Neuronal stem cell (in vitro differentiated cells): ENCODE results near the gene CHRFAM7A.
"Not testable (repeated sequence)": the region's sequence is repeated elsewhere in the genome, so short reads cannot be mapped to it uniquely, and the experiment has no call there.

Source experiments
- DNase-seq: peaks from one replicate; pipeline ENCODE4 v3.0.0-alpha.2; 2013; ENCODE audit warnings: low spot score
- H2AFZ ChIP-seq: one replicate; pipeline ENCODE4 v1.6.1; 2013; ENCODE audit warnings: mild to moderate bottlenecking, low read length, inconsistent platforms
- H2AK5ac ChIP-seq: 2 replicates; pipeline ENCODE4 v1.6.1; 2013; ENCODE audit warnings: low read depth, mild to moderate bottlenecking, inconsistent platforms, low read length, moderate library complexity, mixed read lengths
- H2BK120ac ChIP-seq: 2 replicates; pipeline ENCODE4 v1.6.1; 2013; ENCODE audit warnings: low read depth, mild to moderate bottlenecking, inconsistent platforms, low read length, moderate library complexity, mixed read lengths
- H2BK12ac ChIP-seq: one replicate; pipeline ENCODE4 v1.6.1; 2013; ENCODE audit warnings: low read length, inconsistent platforms
- H2BK15ac ChIP-seq: 2 replicates; pipeline ENCODE4 v1.6.1; 2013; ENCODE audit warnings: mild to moderate bottlenecking, low read length, inconsistent platforms, mixed read lengths
- H2BK5ac ChIP-seq: one replicate; pipeline ENCODE4 v1.6.1; 2013; ENCODE audit warnings: inconsistent platforms, mild to moderate bottlenecking, low read length, moderate library complexity
- H3K14ac ChIP-seq: one replicate; pipeline ENCODE4 v1.6.1; 2013; ENCODE audit warnings: low read length, inconsistent platforms
- H3K18ac ChIP-seq: 2 replicates; pipeline ENCODE4 v1.6.1; 2013; ENCODE audit warnings: low read length, inconsistent platforms
- H3K23ac ChIP-seq: 2 replicates; pipeline ENCODE4 v1.6.1; 2013; ENCODE audit warnings: low read depth, mild to moderate bottlenecking, mixed read lengths, low read length, inconsistent platforms; ENCODE audit not compliant: poor library complexity
- H3K27ac ChIP-seq: replicated peaks from 3 replicates; pipeline ENCODE4 v1.5.1; 2013; ENCODE audit warnings: low read length, inconsistent platforms
- H3K27me3 ChIP-seq, 3 experiments: 2 replicates each; pipeline ENCODE4 v1.6.1; 2013; ENCODE audit warnings: low read length in 3 of 3, mild to moderate bottlenecking in 2 of 3, inconsistent platforms in 1 of 3, low read depth in 1 of 3, mixed read lengths in 1 of 3, moderate library complexity in 1 of 3; ENCODE audit not compliant: control insufficient read depth in 3 of 3, insufficient read depth in 3 of 3
- H3K36me3 ChIP-seq, 2 donors: replicated peaks in 1 of 2; 2 replicates each; pipeline ENCODE4 v1.6.1; 2013; ENCODE audit warnings: low read length in 2 of 2; ENCODE audit not compliant: control insufficient read depth in 2 of 2, insufficient read depth in 2 of 2
- H3K4ac ChIP-seq: 2 replicates; pipeline ENCODE4 v1.6.1; 2013; ENCODE audit warnings: inconsistent platforms, mild to moderate bottlenecking, low read length, moderate library complexity
- H3K4me1 ChIP-seq, 2 donors: 1 replicate in 1 of 2; 2 replicates in 1 of 2; pipeline ENCODE4 v1.6.1; 2013; ENCODE audit warnings: low read length in 2 of 2, low read depth in 1 of 2; ENCODE audit not compliant: control insufficient read depth in 2 of 2, insufficient read depth in 1 of 2
- H3K4me2 ChIP-seq: one replicate; pipeline ENCODE4 v1.6.1; 2013; ENCODE audit warnings: mild to moderate bottlenecking, low read length, inconsistent platforms; ENCODE audit not compliant: insufficient read depth, poor library complexity, severe bottlenecking
- H3K4me3 ChIP-seq, 2 donors: 2 replicates each; pipeline ENCODE4 v1.5.1; 2013; ENCODE audit warnings: low read length in 2 of 2, mild to moderate bottlenecking in 2 of 2, inconsistent platforms in 1 of 2, moderate library complexity in 1 of 2
- H3K79me1 ChIP-seq: one replicate; pipeline ENCODE4 v1.6.1; 2013; ENCODE audit warnings: low read depth, mild to moderate bottlenecking, inconsistent platforms, low read length, moderate library complexity
- H3K9ac ChIP-seq: one replicate; pipeline ENCODE4 v1.6.1; 2013; ENCODE audit warnings: mild to moderate bottlenecking, low read depth, low read length, inconsistent platforms; ENCODE audit not compliant: poor library complexity
- H3K9me3 ChIP-seq, 2 donors: replicated peaks in 1 of 2; 2 replicates each; pipeline versions ENCODE3 to v1.6.1; 2013; ENCODE audit warnings: low read length in 2 of 2, mild to moderate bottlenecking in 2 of 2, inconsistent platforms in 1 of 2, low read depth in 1 of 2, mixed read lengths in 1 of 2, moderate library complexity in 1 of 2; ENCODE audit not compliant: control insufficient read depth in 2 of 2, insufficient read depth in 1 of 2
- H4K8ac ChIP-seq: one replicate; pipeline ENCODE4 v1.6.1; 2013; ENCODE audit warnings: low read depth, mild to moderate bottlenecking, inconsistent platforms, low read length, moderate library complexity
- H4K91ac ChIP-seq: one replicate; pipeline ENCODE4 v1.6.1; 2013; ENCODE audit warnings: low read length, low read depth, mild to moderate bottlenecking, inconsistent platforms; ENCODE audit not compliant: poor library complexity
- WGBS, 2 donors: extraction: QIAGEN DNeasy Blood & Tissue Kit; methylation state at CpG; one replicate each; pipeline ENCODE4 v1.1.7; 2013; ENCODE audit warnings: missing lambda C conversion rate in 2 of 2, mixed read lengths in 1 of 2; ENCODE audit not compliant: insufficient read length in 2 of 2, insufficient replicate concordance in 1 of 2; ENCODE audit errors: extremely low coverage in 2 of 2; 5-methylcytosine and 5-hydroxymethylcytosine counted together

The CHRFAM7A gene

GRCh38 chr15:30374862-30375261, 18.5 kb downstream of the CHRFAM7A start:
- H2BK12ac ChIP-seq, H3K14ac ChIP-seq, H3K18ac ChIP-seq, H3K27me3 ChIP-seq, H2BK5ac ChIP-seq, H4K91ac ChIP-seq, H3K4me1 ChIP-seq, H4K8ac ChIP-seq, H3K4me3 ChIP-seq, H2BK15ac ChIP-seq, H3K36me3 ChIP-seq, H3K4ac ChIP-seq, H3K4me2 ChIP-seq, H3K9me3 ChIP-seq, H3K23ac ChIP-seq, H2AK5ac ChIP-seq, H2AFZ ChIP-seq, H3K79me1 ChIP-seq, DNase-seq, H3K27ac ChIP-seq, H3K9ac ChIP-seq, H2BK120ac ChIP-seq: not testable (repeated sequence)
- no CpG with 5 or more reads among the region's 10 CpGs for WGBS, 2 donors

- H3K27ac ChIP-seq, H2BK15ac ChIP-seq, H3K9ac ChIP-seq, H2BK5ac ChIP-seq, H3K4me1 ChIP-seq, DNase-seq, H2AFZ ChIP-seq, H3K36me3 ChIP-seq, H4K8ac ChIP-seq, H3K4me2 ChIP-seq, H3K4me3 ChIP-seq, H3K4ac ChIP-seq, H2BK120ac ChIP-seq, H3K9me3 ChIP-seq, H3K27me3 ChIP-seq, H3K18ac ChIP-seq, H3K23ac ChIP-seq, H4K91ac ChIP-seq, H3K14ac ChIP-seq, H2BK12ac ChIP-seq, H3K79me1 ChIP-seq, H2AK5ac ChIP-seq: not testable (repeated sequence)
- no CpG with 5 or more reads among the region's 3 CpGs for WGBS, 2 donors
Observed at GRCh38 chr15:30368271-30368670, 25.1 kb downstream of the CHRFAM7A start.

DNA sequence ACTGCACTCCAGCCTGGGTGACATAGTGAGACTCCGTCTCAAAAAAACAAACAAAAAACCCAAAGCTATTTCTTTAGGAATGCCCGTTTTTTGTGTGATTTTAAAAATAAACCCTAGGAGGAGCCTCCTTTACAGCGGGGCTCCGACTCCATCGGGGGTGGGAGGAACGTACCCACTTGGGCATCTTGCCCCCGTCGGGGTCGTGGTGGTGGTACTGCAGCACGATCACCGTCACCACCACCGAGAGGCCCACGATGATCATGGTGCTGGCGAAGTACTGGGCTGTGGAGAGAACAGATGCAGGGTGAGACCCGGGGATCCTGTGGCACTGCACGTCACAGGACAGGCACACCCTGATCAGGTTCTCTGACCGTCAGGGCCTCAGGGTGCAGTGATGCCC, 26.1 kb downstream of the CHRFAM7A start:
- WGBS, 2 donors = no CpG with 5 or more reads among the region's 17 CpGs
- H3K23ac ChIP-seq, H3K4me1 ChIP-seq, H2BK12ac ChIP-seq, H3K79me1 ChIP-seq, H2AK5ac ChIP-seq, DNase-seq, H3K27me3 ChIP-seq, H4K8ac ChIP-seq, H3K36me3 ChIP-seq, H3K27ac ChIP-seq, H3K9me3 ChIP-seq, H2AFZ ChIP-seq, H3K4me3 ChIP-seq, H2BK15ac ChIP-seq, H3K9ac ChIP-seq, H3K4me2 ChIP-seq, H2BK120ac ChIP-seq, H3K18ac ChIP-seq, H4K91ac ChIP-seq, H3K14ac ChIP-seq, H3K4ac ChIP-seq, H2BK5ac ChIP-seq: not testable (repeated sequence)

- H3K79me1 ChIP-seq, H2AFZ ChIP-seq, H3K9ac ChIP-seq, H2AK5ac ChIP-seq, H3K4me2 ChIP-seq, DNase-seq, H2BK120ac ChIP-seq, H3K4me3 ChIP-seq, H3K4ac ChIP-seq, H3K4me1 ChIP-seq, H2BK5ac ChIP-seq, H3K14ac ChIP-seq, H3K23ac ChIP-seq, H2BK12ac ChIP-seq, H4K8ac ChIP-seq, H3K18ac ChIP-seq, H3K27ac ChIP-seq, H2BK15ac ChIP-seq, H4K91ac ChIP-seq, H3K36me3 ChIP-seq, H3K27me3 ChIP-seq, H3K9me3 ChIP-seq: not testable (repeated sequence)
- no CpG with 5 or more reads among the region's 5 CpGs for WGBS, 2 donors
Observed at GRCh38 chr15:30361404-30361803, 31.9 kb downstream of the CHRFAM7A start.
